Neutrophil (primary cell): ENCODE measurements around the gene ACOXL.

Experiments used
- H3K27ac ChIP-seq: fragments of 200-600 bp; sonication (generic); 2 replicates; pipeline ENCODE4 v1.5.1; 2016; ENCODE audit warnings: mild to moderate bottlenecking, moderate library complexity
- H3K27me3 ChIP-seq: fragments of 200-600 bp; sonication (generic); 2 replicates; pipeline ENCODE4 v1.6.0; 2016; ENCODE audit warnings: mild to moderate bottlenecking
- H3K36me3 ChIP-seq: fragments of 200-600 bp; sonication (generic); 2 replicates; pipeline ENCODE4 v1.5.1; 2017
- H3K4me1 ChIP-seq, 2 experiments: fragments of 200-600 bp in 1 of 2; sonication (generic) in 1 of 2; 1 replicate in 1 of 2; 2 replicates in 1 of 2; pipeline versions ENCODE4 v1.5.1 to v1.6.1; 2013 to 2016; ENCODE audit warnings: low read depth in 1 of 2, low read length in 1 of 2, mild to moderate bottlenecking in 1 of 2, moderate library complexity in 1 of 2; ENCODE audit not compliant: control insufficient read depth in 1 of 2, insufficient read depth in 1 of 2
- H3K4me3 ChIP-seq, 2 experiments: fragments of 200-600 bp in 1 of 2; sonication (generic) in 1 of 2; 1 replicate in 1 of 2; 2 replicates in 1 of 2; pipeline ENCODE4 v1.5.1; 2013 to 2016; ENCODE audit warnings: low read depth in 1 of 2, low read length in 1 of 2, mild to moderate bottlenecking in 1 of 2, moderate library complexity in 1 of 2
- H3K9me3 ChIP-seq: fragments of 200-600 bp; sonication (generic); 2 replicates; pipeline ENCODE4 v1.5.1; 2016
- CTCF ChIP-seq: fragments of 200-600 bp; sonication (generic); IDR thresholded peaks from 2 replicates; pipeline ENCODE4 v1.5.1; 2016; ENCODE audit warnings: antibody characterized with exemption

Gene ACOXL

DNA sequence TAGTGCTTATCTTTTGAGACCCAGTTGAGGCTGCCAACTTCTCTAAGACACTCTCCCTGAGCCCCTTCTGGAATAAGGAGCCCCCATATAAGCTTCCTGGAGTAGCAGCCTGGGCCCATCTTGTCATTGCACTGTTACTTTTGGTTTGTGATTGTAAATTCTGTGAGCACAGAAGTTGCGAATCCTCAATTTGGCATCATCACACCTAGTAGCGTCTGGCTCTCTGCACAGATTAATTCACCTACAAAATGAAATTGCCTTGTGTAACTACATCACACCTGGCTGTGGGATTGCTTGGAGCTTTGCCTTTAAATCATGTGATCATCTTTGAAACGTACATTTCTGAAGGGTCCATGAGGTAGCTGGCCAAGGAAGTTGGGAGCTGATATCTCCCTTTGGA is 195.2 kb downstream of the ACOXL start:
- no peak for TF ChIP-seq CTCF
- H3K36me3 ChIP-seq = no peaks in the 10 kb centered on the region
- no peaks in the 10 kb centered on the region for H3K4me1 ChIP-seq
- H3K27me3 ChIP-seq = no peaks in the 10 kb centered on the region
- H3K27ac ChIP-seq = no peak overlapping the region
- H3K9me3 ChIP-seq = no peaks in the 10 kb centered on the region
- H3K4me3 ChIP-seq = no peak overlapping the region

DNA sequence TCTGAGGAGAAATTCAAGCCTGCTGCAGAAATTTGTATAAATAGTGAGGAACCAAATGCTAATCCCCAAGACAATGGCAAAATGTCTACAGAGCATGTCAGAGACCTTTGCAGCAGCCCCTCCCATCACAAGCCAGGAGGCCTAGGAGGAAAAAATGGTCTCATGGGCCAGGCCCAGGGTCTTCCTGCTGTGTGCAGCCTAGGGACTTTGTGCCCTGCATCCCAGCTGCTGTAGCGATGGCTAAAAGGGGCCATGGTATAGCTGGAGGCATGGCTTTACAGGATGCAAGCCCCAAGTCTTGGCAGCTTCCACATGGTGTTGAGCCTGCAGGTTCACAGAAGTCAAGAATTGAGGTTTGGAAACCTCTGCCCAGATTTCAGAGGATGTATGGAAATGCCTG is 197.2 kb downstream of the ACOXL start:
- H3K4me1 ChIP-seq = no peaks in the 10 kb centered on the region
- TF ChIP-seq CTCF = no peak
- no peaks in the 10 kb centered on the region for H3K36me3 ChIP-seq
- no peak overlapping the region for H3K27ac ChIP-seq
- no peak overlapping the region for H3K4me3 ChIP-seq
- H3K9me3 ChIP-seq = no peaks in the 10 kb centered on the region
- no peaks in the 10 kb centered on the region for H3K27me3 ChIP-seq

DNA sequence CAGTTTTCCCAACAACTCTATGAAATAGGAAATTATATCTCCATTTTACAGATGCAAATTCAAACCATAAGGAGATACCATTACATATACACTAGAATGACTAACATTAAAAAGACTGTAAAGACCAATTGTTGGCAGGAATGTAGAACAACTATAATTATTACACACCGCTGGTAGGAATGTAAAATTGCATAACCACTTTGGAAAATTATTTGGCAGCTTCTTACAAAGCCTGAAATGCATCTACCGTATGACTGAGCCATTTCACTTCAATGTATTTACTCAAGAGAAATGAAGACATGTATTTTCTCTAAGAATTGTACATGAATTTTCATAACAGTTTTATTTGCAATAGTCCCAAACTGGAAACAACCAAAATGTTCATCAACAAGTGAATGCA is 199.3 kb downstream of the ACOXL start:
- no peak for TF ChIP-seq CTCF
- Histone ChIP-seq H3K9me3 (no peaks in the 10 kb centered on the region), H3K4me3 (no peak overlapping the region)

DNA sequence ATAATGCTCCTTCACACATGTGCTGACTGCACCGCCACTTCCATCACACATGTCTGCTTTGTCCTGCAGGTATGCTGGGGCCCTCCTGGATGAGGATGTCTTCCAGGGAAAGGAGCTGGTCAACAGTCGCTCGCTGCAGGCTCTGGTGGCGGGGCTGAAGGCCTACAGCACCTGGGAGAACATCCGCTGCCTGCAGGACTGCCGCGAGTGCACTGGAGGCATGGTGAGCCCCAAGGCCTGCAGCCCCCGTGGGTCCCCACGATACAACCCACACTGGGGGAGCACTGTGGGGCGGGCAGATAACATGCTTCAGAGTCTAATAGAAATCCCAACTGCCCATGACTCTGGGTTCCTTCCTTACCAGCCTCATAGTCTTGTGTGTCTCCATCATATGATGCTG is 201.0 kb downstream of the ACOXL start:
- Histone ChIP-seq H3K9me3 (no peaks in the 10 kb centered on the region), H3K36me3 (no peaks in the 10 kb centered on the region), H3K27ac (no peak overlapping the region), H3K4me1 (no peaks in the 10 kb centered on the region), H3K4me3 (no peak overlapping the region), H3K27me3 (no peaks in the 10 kb centered on the region)
- TF ChIP-seq CTCF = no peak

More for the DNA sequence above, 199.3 kb downstream of the ACOXL start:
- Histone ChIP-seq H3K27ac (no peak overlapping the region), H3K36me3 (no peaks in the 10 kb centered on the region), H3K27me3 (no peaks in the 10 kb centered on the region), H3K4me1 (no peaks in the 10 kb centered on the region)

GRCh38 chr2:110934948-110935347 is 202.6 kb downstream of the ACOXL start:
- Histone ChIP-seq H3K4me1 (no peaks in the 10 kb centered on the region), H3K36me3 (no peaks in the 10 kb centered on the region), H3K9me3 (no peaks in the 10 kb centered on the region), H3K27me3 (no peaks in the 10 kb centered on the region), H3K27ac (no peak overlapping the region), H3K4me3 (no peak overlapping the region)
- no peak for TF ChIP-seq CTCF

DNA sequence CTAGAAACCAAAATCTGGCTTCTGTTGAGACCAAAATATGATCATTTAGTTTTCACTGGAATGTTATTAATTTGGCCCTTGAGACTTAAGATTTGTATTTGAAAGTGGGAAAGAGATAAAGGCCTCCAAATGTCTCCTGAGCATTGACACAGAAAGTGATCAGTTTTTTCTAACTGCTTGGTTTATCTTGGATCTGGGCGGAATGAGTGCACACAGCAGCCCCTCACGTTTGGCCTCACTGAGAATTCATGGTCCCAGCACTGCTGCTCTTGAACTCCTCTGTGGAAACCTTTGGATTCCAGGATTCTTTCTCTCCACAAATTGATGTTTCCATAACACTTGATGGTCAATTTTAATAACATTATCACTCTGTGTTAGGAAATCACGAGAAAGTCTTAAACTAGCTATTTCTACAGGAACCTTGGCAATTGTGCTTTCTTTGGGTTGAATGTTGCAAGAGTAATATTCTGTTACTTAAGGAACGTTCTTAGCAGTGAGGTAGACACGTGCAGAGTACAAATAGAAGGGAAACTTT is 208.1 kb downstream of the ACOXL start:
- H3K36me3 ChIP-seq = no peaks in the 10 kb centered on the region
- no peak for TF ChIP-seq CTCF
- no peak overlapping the region for H3K4me3 ChIP-seq
- no peaks in the 10 kb centered on the region for H3K9me3 ChIP-seq
- no peak overlapping the region for H3K27ac ChIP-seq
- no peaks in the 10 kb centered on the region for H3K4me1 ChIP-seq
- H3K27me3 ChIP-seq = no peaks in the 10 kb centered on the region
